OCI-LY7 (cell line): ENCODE measurements around the gene RCAN3. TPM values are rescaled to one million over a fixed set of nuclear protein-coding genes. Genes with fewer than 3 reads are reported as not detected.
A peak's percentile ranks its signal among the peaks of the same experiment; 100 is the strongest.

Source experiments
- BruUV-seq: library from RNA; stranded (reverse); fragments of 400-500 nt; replicated peaks from 2 replicates; lab custom pipeline; 2021; lab: Mats Ljungman, UMichigan
- CTCF ChIA-PET: fragments of 300-600 bp; sonication (Branson Sonifier 250); formaldehyde crosslinking; loops from one replicate; lab custom pipeline; 2022; ENCODE audit warnings: antibody characterized with exemption; ENCODE audit not compliant: unreplicated experiment; lab: Charles Lee
- POLR2A ChIA-PET: fragments of 300-600 bp; sonication (Branson Sonifier 250); formaldehyde crosslinking; loops from one replicate; lab custom pipeline; 2022; ENCODE audit warnings: antibody characterized with exemption; lab: Charles Lee
- DNase-seq: peaks from one replicate; pipeline ENCODE4 v3.0.0-alpha.2; 2015; ENCODE audit warnings: low spot score
- H2AFZ ChIP-seq: fragments of 200-600 bp; sonication (generic), shearing (Covaris generic); 2 replicates; pipeline ENCODE4 v1.6.1; 2014; ENCODE audit warnings: mild to moderate bottlenecking, antibody characterized with exemption, low read length, moderate library complexity
- H3K27ac ChIP-seq: fragments of 200-600 bp; sonication (generic); 2 replicates; pipeline ENCODE4 v1.5.1; 2014; ENCODE audit warnings: mixed run types, low read depth, mild to moderate bottlenecking, moderate library complexity, low read length, inconsistent platforms; ENCODE audit not compliant: poor library complexity, severe bottlenecking
- H3K36me3 ChIP-seq: fragments of 200-600 bp; sonication (generic); 2 replicates; pipeline ENCODE4 v1.6.1; 2014; ENCODE audit warnings: mild to moderate bottlenecking, antibody characterized with exemption, low read length, moderate library complexity, mixed read lengths; ENCODE audit not compliant: insufficient read depth
- H3K4me1 ChIP-seq: fragments of 200-600 bp; sonication (generic); 2 replicates; pipeline ENCODE4 v1.5.1; 2014; ENCODE audit warnings: mild to moderate bottlenecking, low read length; ENCODE audit not compliant: insufficient read depth, poor library complexity, severe bottlenecking
- H3K4me2 ChIP-seq: fragments of 200-600 bp; sonication (generic); 2 replicates; pipeline ENCODE4 v1.6.1; 2014; ENCODE audit warnings: mild to moderate bottlenecking, low read length
- H3K4me3 ChIP-seq: fragments of 200-600 bp; sonication (generic); 2 replicates; pipeline ENCODE4 v1.5.1; 2014; ENCODE audit warnings: mild to moderate bottlenecking, low read depth, low read length; ENCODE audit not compliant: poor library complexity, severe bottlenecking
- H3K79me2 ChIP-seq: fragments of 200-600 bp; sonication (generic); 2 replicates; pipeline ENCODE4 v1.6.1; 2016; ENCODE audit warnings: low read depth, mild to moderate bottlenecking, low read length, moderate library complexity, mixed read lengths; ENCODE audit not compliant: insufficient read depth
- H3K9me2 ChIP-seq: fragments of 200-600 bp; sonication (generic); 2 replicates; pipeline ENCODE4 v1.6.1; 2016; ENCODE audit warnings: mild to moderate bottlenecking, low read length, mixed read lengths; ENCODE audit not compliant: insufficient read depth
- H3K9me3 ChIP-seq: fragments of 200-600 bp; sonication (generic); 2 replicates; pipeline ENCODE4 v1.6.1; 2014; ENCODE audit warnings: mild to moderate bottlenecking, mixed run types, low read length, mixed read lengths
- H4K20me1 ChIP-seq: fragments of 200-600 bp; sonication (generic); 2 replicates; pipeline ENCODE4 v1.6.1; 2014; ENCODE audit warnings: mild to moderate bottlenecking, antibody characterized with exemption, low read length, moderate library complexity, mixed read lengths; ENCODE audit not compliant: insufficient read depth
- EZH2phosphoT487 ChIP-seq: fragments of 200-600 bp; sonication (generic); IDR thresholded peaks from 2 replicates; pipeline ENCODE4 v1.6.1; 2018; ENCODE audit warnings: low read depth, borderline replicate concordance, mild to moderate bottlenecking, mixed run types, antibody characterized with exemption, low read length, moderate library complexity, mixed read lengths
- intact Hi-C: fragments of 100-400 bp; cut with micrococcal nuclease; formaldehyde crosslinking; loops from one replicate; pipeline ENCODE4 v1.10.0; 2022; ENCODE audit not compliant: unreplicated experiment
- total RNA-seq, 2 experiments: library from RNA; depleted of rRNA in 1 of 2; stranded (reverse); fragments of >200 nt in 1 of 2; shearing (Covaris generic) in 1 of 2; gene quantifications; 2 replicates each; pipeline ENCODE4 v1.2.3, GENCODE V29; 2014 to 2022
- TF ChIP-seq, protein P1 (sequence below): fragments of 200-600 bp; sonication (generic); conservative IDR thresholded peaks from 2 replicates; pipeline ENCODE4 v1.5.1; 2014; ENCODE audit warnings: mild to moderate bottlenecking, antibody characterized with exemption, low read length, moderate library complexity, mixed read lengths

Gene RCAN3
- total RNA-seq, 2 experiments from 2014 or later, result 13.0 to 47.8 TPM

DNA sequence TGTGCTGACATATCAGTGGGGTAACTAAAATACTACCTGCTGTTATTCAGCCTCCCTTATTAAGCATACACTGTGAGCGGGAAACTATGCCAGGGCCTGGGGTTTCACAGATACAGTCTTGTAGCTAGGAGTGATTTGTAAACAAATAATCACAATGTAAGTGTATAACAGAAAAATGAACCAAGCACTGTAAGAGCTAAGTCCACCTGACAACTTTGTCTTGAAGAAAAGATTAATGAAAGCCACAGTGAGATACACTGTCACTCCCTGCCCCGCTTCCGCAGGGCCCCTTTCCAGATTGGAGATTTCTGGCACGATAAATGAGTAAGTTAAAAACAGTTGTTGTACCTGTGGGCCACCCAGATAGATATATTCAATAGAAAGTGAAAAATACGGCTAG lies 4.8 kb downstream of the RCAN3 start:
- ChIA-PET CTCF (no interaction called here), POLR2A (interaction anchor here (3.9 to 4.0 kb wide), 2 partner anchors 9 to 28 kb away, joined by 21 to 29 read pairs; no protein-coding TSS in a partner anchor)
- Histone ChIP-seq H2AFZ (no peak overlapping the region), H3K4me2 (peak overlapping the region; percentile 80), H3K4me3 (peak overlapping the region; percentile 47), H3K36me3 (peaks cover 11% of the 10 kb centered on the region), H3K27ac (peak overlapping the region; percentile 71), H3K9me2 (no peaks in the 10 kb centered on the region), H4K20me1 (no peaks in the 10 kb centered on the region), H3K79me2 (peaks cover 55% of the 10 kb centered on the region), H3K9me3 (no peaks in the 10 kb centered on the region), H3K4me1 (peaks cover 49% of the 10 kb centered on the region)
- no peak for TF ChIP-seq EZH2phosphoT487
- TF ChIP-seq, protein P1, sequence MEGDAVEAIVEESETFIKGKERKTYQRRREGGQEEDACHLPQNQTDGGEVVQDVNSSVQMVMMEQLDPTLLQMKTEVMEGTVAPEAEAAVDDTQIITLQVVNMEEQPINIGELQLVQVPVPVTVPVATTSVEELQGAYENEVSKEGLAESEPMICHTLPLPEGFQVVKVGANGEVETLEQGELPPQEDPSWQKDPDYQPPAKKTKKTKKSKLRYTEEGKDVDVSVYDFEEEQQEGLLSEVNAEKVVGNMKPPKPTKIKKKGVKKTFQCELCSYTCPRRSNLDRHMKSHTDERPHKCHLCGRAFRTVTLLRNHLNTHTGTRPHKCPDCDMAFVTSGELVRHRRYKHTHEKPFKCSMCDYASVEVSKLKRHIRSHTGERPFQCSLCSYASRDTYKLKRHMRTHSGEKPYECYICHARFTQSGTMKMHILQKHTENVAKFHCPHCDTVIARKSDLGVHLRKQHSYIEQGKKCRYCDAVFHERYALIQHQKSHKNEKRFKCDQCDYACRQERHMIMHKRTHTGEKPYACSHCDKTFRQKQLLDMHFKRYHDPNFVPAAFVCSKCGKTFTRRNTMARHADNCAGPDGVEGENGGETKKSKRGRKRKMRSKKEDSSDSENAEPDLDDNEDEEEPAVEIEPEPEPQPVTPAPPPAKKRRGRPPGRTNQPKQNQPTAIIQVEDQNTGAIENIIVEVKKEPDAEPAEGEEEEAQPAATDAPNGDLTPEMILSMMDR, result no peak
- no peak for DNase-seq
- no TSS peak for BruUV-seq
- intact Hi-C loops, result no loop called here

DNA sequence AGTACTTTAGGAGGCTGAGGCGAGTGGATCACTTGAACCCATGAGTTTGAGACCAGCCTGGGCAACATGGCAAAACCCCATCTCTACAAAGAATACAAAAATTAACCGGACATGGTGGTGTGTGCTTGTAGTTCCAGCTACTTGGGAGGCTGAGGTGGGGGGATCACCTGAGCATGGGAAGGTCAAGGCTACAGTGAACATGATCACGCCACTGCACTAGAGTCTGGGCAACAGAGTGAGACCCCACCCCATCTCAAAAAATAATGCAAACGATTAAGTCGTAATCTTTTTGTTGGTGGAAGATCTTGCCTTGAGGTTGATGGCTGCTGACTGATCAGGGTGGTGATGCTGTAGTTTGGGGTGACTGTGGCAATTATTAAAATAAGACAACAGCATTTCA lies 6.3 kb downstream of the RCAN3 start:
- no peak for TF ChIP-seq EZH2phosphoT487
- TF ChIP-seq, protein P1, result no peak
- H3K79me2 ChIP-seq, result peaks cover 47% of the 10 kb centered on the region
- no peak overlapping the region for H3K27ac ChIP-seq
- no TSS peak for BruUV-seq
- H3K36me3 ChIP-seq, result peaks cover 11% of the 10 kb centered on the region
- no peak for DNase-seq
- no peaks in the 10 kb centered on the region for H4K20me1 ChIP-seq
- POLR2A ChIA-PET, result interaction anchor here (1.1 kb wide), 1 partner anchor 27 kb away, joined by 3 read pairs; no protein-coding TSS in a partner anchor
- CTCF ChIA-PET, result no interaction called here
- H3K4me1 ChIP-seq, result peaks cover 45% of the 10 kb centered on the region
- H2AFZ ChIP-seq, result no peak overlapping the region
- no peaks in the 10 kb centered on the region for H3K9me3 ChIP-seq
- no peak overlapping the region for H3K4me3 ChIP-seq
- no peak overlapping the region for H3K4me2 ChIP-seq
- no peaks in the 10 kb centered on the region for H3K9me2 ChIP-seq
- intact Hi-C loops, result no loop called here

DNA sequence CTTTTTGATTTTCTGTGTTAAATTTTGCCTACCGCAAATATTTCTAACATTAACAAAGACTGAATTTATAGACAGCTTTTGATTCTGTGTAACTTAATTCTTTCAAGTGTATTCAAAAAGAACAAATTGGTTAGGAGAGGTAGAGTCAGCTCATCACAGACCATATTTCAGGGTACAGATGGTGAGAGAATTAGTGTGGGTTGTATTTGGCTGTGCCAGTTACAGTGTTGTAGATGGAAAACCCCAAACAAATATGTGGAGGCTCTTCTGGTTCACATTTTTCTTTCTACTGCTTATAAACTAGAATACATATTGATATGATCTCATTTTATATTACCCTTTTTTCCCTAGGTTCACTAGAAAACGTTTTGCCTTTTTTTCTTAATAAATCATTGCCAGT lies 11.1 kb downstream of the RCAN3 start:
- no peak for DNase-seq
- ChIA-PET POLR2A (no interaction called here), CTCF (no interaction called here)
- Histone ChIP-seq H3K79me2 (peaks cover under 1% of the 10 kb centered on the region; the same call in 1 of the 2 replicates), H3K9me3 (no peaks in the 10 kb centered on the region), H3K36me3 (peaks cover 21% of the 10 kb centered on the region), H3K4me3 (no peak overlapping the region), H2AFZ (no peak overlapping the region), H3K9me2 (no peaks in the 10 kb centered on the region), H3K27ac (no peak overlapping the region), H3K4me2 (no peak overlapping the region), H3K4me1 (no peaks in the 10 kb centered on the region), H4K20me1 (no peaks in the 10 kb centered on the region)
- TF ChIP-seq EZH2phosphoT487, result no peak
- TF ChIP-seq, protein P1, result no peak
- no TSS peak for BruUV-seq
- intact Hi-C loops, result no loop called here
